ENCODE results near the gene SCUBE1. TPM values are rescaled to one million over a fixed set of nuclear protein-coding genes. Genes with fewer than 3 reads are reported as not detected.

Gene SCUBE1
- total and polyA plus RNA-seq, 8 donors = 0.04 to 0.41 (median 0.12) TPM; not detected in 3

DNA sequence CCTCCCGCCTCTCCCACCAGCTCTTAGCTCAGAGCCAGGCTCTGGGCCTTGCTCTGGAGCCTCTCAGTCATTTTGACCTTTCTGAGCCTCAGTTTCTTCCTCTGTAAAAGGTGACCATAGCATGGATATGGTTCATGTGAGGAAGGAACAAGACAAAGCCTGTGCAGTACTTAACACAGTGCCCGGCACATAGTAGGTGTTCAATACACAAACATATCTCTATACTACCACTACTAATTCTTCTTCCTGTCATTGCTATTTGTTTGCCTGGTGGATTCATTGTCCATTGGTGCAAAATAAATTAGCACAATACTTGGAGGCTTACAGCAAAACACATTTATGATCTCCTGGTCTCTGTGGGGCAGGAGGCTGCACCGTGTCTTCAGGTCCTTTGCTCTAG lies 47.0 kb upstream of the SCUBE1 start:
- TF ChIP-seq, protein P1, sequence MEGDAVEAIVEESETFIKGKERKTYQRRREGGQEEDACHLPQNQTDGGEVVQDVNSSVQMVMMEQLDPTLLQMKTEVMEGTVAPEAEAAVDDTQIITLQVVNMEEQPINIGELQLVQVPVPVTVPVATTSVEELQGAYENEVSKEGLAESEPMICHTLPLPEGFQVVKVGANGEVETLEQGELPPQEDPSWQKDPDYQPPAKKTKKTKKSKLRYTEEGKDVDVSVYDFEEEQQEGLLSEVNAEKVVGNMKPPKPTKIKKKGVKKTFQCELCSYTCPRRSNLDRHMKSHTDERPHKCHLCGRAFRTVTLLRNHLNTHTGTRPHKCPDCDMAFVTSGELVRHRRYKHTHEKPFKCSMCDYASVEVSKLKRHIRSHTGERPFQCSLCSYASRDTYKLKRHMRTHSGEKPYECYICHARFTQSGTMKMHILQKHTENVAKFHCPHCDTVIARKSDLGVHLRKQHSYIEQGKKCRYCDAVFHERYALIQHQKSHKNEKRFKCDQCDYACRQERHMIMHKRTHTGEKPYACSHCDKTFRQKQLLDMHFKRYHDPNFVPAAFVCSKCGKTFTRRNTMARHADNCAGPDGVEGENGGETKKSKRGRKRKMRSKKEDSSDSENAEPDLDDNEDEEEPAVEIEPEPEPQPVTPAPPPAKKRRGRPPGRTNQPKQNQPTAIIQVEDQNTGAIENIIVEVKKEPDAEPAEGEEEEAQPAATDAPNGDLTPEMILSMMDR (IDR thresholded peaks at IDR 0.05) = no peak
- intact Hi-C loops (cut with DNase I) = loop anchor here in 1 of 3 donors (10.0 kb wide), 1 partner anchor 455 kb away; no protein-coding TSS in a partner anchor
- no peak for ATAC-seq
- Histone ChIP-seq H3K36me3 (no peaks in the 10 kb centered on the region), H3K4me3 (no peak overlapping the region), H3K4me1 (no peaks in the 10 kb centered on the region), H3K27me3 (peaks cover 0 to 4% (median 0%) of the 10 kb centered on the region in 4 donors), H3K9me3 (no peaks in the 10 kb centered on the region), H3K27ac (no peak overlapping the region)
- no peak for FAIRE-seq
- WGBS, 2 donors = 78 to 91% methylated on average over 3 of the region's 3 CpGs
- no peak for DNase-seq

DNA sequence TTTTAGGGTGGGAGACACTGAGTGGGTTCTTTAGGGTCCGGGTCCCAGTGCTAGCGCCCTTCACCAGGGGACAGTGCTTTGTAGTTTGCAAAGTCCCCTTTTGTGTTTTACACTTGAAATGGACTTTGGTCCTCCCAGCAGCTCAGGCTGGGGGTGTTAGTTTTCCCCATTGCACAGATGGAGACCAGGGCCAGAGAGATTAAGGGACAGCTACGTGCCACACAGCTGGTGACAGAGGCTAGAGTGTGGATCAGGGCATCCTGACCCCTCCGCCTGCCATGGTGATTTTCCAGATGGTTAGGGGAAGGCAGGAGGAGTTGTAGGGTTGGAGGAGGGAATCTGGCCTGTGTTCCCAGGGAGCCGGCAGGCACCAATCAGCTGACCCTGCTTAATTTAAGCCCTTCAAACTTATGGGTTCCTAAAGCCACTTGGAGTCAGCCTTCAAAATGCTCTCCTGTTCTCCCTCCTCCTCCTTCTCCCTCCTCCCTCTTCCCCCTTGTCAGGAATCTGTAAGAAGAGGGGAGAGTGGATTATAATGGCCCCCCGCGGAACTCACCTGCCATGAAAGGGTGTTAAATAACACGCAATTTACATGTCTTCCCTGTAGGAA lies 46.2 kb upstream of the SCUBE1 start:
- ATAC-seq (no peak), DNase-seq (peak in 1 of 6 donors; percentile 28), FAIRE-seq (no peak)
- Histone ChIP-seq H3K36me3 (no peaks in the 10 kb centered on the region), H3K27ac (no peak overlapping the region), H3K9me3 (no peaks in the 10 kb centered on the region), H3K4me1 (no peaks in the 10 kb centered on the region), H3K27me3 (peaks cover 0 to 4% (median 0%) of the 10 kb centered on the region in 4 donors), H3K4me3 (no peak overlapping the region)
- TF ChIP-seq, protein P1 (IDR thresholded peaks at IDR 0.05) = no peak
- 75 to 86% methylated on average over 8 of the region's 8 CpGs for WGBS, 2 donors
- intact Hi-C loops (cut with DNase I) = loop anchor here (5.0 to 10.0 kb wide), 4 partner anchors 115 to 438 kb away; no protein-coding TSS in a partner anchor

DNA sequence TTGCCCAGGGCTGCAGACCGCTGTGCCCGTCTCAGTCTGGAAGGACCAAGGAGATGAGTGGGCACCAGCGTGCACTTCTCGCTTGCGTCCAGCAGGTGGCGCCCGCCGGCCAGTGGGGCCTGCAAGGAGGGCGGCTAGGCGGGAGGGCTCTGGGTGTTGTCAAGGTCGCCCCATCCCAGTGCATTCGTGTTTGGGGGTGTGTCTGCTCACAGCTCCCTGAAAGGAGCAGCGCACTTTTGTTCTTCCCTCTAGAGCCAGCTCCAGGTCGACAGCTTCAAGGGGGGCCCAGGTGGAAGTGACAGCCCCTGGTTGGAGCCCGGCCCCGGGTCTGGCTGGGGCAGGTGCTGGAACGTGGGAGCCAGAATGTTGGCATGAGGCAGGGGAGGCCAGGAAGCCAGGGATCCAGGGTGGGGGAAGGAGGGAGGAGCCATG lies 45.3 kb upstream of the SCUBE1 start:
- peak; percentile 68 to 88 (median 86) for ATAC-seq
- Histone ChIP-seq H3K36me3 (no peaks in the 10 kb centered on the region), H3K4me1 (no peaks in the 10 kb centered on the region), H3K27me3 (peaks cover 0 to 4% (median 0%) of the 10 kb centered on the region in 4 donors), H3K9me3 (no peaks in the 10 kb centered on the region), H3K27ac (no peak overlapping the region), H3K4me3 (no peak overlapping the region)
- TF ChIP-seq, protein P1 (IDR thresholded peaks at IDR 0.05) = peak; percentile 96 to 99 (median 96)
- intact Hi-C loops (cut with DNase I) = loop anchor here (5.0 to 10.0 kb wide), 4 partner anchors 114 to 439 kb away; no protein-coding TSS in a partner anchor
- FAIRE-seq = no peak
- DNase-seq = peak; percentile 52 to 95 (median 78)
- WGBS, 2 donors = 4% methylated on average over 17 of the region's 17 CpGs

DNA sequence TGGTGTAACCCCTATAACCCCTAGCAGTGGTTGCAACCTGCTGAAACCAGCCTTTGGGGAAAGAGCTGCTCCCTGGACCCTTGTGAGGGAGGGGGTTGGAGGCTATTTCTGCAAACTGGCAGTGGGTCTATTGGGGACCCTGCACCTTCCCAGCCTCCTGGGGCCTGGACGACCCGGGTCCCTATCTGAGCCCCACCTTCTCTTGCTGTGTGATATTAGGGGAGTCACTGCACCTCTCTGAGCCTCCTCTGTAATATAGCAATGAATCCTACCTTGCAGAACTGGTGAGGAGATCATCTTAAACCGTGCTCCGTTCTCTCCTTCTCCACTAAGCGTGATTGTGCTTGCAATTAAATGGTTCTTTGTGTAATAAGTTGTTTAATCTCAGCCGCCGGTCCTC lies 44.6 kb upstream of the SCUBE1 start:
- TF ChIP-seq, protein P1 (IDR thresholded peaks at IDR 0.05) = no peak
- Histone ChIP-seq H3K27ac (no peak overlapping the region), H3K27me3 (peaks cover 0 to 4% (median 0%) of the 10 kb centered on the region in 4 donors), H3K4me3 (no peak overlapping the region), H3K4me1 (no peaks in the 10 kb centered on the region), H3K9me3 (no peaks in the 10 kb centered on the region), H3K36me3 (no peaks in the 10 kb centered on the region)
- intact Hi-C loops (cut with DNase I) = loop anchor here (5.0 to 10.0 kb wide), 4 partner anchors 113 to 439 kb away; no protein-coding TSS in a partner anchor
- no peak for FAIRE-seq
- ATAC-seq = no peak
- 36 to 43% methylated on average over 7 of the region's 7 CpGs for WGBS, 2 donors
- no peak for DNase-seq

All from pancreas (tissue), 10 donors.